ENCODE data around the gene OPRM1. TPM values are rescaled to one million over a fixed set of nuclear protein-coding genes. Genes with fewer than 3 reads are reported as not detected.
"Not testable (repeated sequence)": the region's sequence is repeated elsewhere in the genome, so short reads cannot be mapped to it uniquely, and the experiment has no call there.

OPRM1 gene
- total RNA-seq, 1 experiment from 2014 or later = not detected

DNA sequence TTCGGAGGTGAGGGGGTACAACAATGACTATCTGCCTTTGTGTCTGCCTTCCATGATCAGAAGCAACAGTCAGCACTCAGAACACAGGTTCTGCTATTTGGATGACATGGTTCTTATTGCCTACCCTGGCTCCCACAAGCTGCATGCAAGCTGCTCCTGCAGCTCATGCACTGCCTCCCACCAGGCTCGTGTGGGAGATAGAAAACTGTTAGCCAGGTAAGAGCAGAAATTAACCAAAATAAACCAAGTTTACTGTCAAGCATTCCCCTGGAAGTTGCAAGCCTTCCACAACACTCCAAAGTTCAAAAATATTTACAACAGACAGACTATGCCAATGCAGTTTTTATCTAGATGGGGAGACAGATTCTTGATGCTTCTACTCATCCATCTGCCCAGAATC, 31.0 kb downstream of the OPRM1 start:
- DNase-seq = no peak
- Histone ChIP-seq H3K9me3 (no peaks in the 10 kb centered on the region), H3K36me3 (no peaks in the 10 kb centered on the region), H3K27me3 (no peaks in the 10 kb centered on the region), H3K4me3 (no peak overlapping the region)

DNA sequence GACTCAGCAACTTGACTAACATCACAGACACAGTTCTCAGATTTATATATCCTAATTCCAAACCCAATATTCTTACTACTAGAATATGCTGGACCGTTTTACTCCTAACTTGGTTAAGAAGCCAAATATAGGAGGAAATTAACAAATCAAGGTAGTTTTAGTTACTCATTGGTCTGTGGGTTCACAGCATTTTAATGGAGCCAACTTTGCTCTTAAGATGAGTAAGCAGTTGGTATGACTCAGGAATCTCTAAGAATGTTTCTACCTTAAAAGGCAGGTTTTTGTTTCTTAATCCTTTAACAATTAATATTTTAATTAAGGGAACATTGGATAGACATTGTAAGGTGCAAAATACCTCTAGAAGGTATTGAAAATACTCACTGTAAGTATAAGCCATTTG, 31.6 kb downstream of the OPRM1 start:
- DNase-seq = no peak
- Histone ChIP-seq H3K9me3 (no peaks in the 10 kb centered on the region), H3K27me3 (no peaks in the 10 kb centered on the region), H3K4me3 (no peak overlapping the region), H3K36me3 (no peaks in the 10 kb centered on the region)

DNA sequence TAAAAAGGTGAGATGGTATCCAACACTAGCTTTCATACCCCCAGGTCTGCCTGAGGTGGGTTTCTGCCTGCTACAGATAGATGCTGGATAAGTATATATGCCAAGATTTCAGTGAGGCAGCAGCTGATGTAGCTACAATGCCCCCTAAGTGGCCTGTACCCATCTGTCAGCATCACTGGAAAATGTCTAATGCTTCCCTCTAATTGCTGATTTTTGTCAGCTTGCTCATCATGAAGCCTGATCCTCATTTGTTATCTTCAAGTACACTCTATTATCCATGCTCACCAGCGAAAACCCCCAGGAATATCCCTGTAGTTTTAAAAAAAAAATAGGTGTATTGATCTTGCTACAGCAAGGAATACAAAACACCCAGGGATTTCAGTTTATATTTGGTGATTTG, 32.2 kb downstream of the OPRM1 start:
- H3K27me3 ChIP-seq = no peaks in the 10 kb centered on the region
- H3K9me3 ChIP-seq = no peaks in the 10 kb centered on the region
- no peak for DNase-seq
- H3K36me3 ChIP-seq = no peaks in the 10 kb centered on the region
- no peak overlapping the region for H3K4me3 ChIP-seq

DNA sequence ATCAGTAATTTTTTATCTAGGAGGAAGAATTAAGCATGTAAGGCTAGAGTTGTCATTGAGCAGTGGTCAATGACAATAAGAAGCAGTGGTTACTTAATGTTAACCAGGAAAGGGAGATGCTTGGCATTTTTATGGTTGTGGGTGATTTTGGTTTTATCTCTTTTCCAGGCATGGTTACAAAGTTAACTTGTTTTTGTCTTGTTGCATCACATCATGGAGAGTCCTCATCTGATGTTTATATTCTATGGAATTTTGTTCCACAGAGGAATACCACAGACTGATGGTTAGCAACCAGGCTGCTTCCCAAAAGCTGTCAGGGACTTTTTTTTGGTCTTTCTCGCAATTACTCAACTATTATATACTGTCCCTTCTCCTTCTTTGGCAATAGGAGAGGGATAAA, 32.7 kb downstream of the OPRM1 start:
- H3K9me3 ChIP-seq = no peaks in the 10 kb centered on the region
- H3K4me3 ChIP-seq = no peak overlapping the region
- no peaks in the 10 kb centered on the region for H3K27me3 ChIP-seq
- H3K36me3 ChIP-seq = no peaks in the 10 kb centered on the region
- DNase-seq = no peak

DNA sequence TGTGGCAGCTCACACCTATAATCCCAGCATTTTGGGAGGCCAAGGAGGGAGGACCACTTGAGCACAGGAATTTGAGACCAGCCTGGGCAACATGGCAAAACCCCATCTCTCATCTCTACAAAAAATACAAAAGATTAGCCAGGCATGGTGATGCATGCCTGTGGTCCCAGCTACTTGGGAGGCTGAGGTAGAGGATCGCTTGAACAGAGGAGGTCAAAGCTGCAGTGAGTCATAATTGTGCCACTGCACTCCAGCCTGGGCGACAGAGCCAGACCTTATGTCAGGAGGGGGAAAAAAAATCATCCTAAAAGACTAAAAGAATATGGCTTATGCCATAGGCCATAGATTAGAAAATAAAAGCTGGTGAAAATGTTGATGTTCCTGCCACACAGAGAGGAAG, 39.6 kb downstream of the OPRM1 start:
- DNase-seq = peak; percentile 8
- not testable (repeated sequence) for H3K36me3 ChIP-seq, H3K4me3 ChIP-seq, H3K27me3 ChIP-seq, H3K9me3 ChIP-seq

DNA sequence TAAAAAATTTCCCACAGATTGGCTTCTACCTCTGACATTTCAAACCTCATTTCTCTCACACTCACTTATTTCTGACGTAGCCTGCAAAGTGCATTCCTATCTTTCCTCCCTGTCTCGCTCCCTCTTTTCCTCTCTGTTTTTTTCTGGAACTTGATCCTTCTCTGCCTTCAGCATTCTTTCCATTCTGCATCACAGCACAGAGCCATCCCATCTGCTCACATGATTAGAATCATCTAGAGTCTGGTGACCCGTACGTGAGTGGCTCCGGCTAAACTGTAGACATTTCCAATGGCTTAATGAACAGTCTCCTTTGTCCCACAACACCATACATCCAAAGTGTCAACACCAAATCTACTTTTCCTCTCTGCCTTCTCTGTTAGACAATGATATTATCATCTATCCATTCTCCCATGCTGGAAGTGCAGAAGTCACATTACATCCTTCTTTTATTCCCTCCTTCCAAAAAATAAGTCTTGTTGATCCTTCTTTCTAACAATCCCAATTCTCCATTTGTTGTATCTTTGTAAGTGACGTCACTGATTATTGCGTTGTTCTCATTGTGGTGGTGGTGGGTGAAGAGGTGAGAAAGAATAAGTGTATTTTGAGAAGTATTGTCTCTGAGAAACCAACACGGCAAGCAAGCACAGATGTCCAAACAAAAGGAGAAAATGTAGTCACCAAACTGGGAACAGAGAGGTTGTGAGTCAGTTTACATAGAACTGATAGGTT, 41.6 kb downstream of the OPRM1 start:
- H3K27me3 ChIP-seq = no peaks in the 10 kb centered on the region
- H3K9me3 ChIP-seq = no peaks in the 10 kb centered on the region
- no peak for DNase-seq
- no peak overlapping the region for H3K4me3 ChIP-seq
- H3K36me3 ChIP-seq = no peaks in the 10 kb centered on the region

DNA sequence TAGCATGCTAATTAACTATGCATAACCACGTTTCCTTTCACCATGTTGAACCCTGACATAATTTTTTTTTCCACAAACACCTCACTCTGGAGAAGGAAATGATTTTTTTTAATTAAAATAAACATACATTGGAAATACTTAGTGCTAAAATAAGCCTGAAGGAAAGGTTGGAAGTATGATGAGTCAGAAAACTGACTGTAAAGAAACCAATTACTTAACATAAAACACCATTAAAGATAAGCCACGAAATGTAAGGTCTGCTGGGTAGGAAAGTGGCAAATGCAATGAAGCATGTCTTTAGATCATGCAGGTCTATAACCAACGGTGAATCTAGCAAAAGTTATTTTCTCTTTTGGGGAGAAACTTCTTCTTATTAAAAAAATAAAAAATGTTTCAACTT, 47.5 kb downstream of the OPRM1 start:
- Histone ChIP-seq H3K4me3 (no peak overlapping the region), H3K36me3 (no peaks in the 10 kb centered on the region), H3K9me3 (no peaks in the 10 kb centered on the region; the same call in 1 of the 2 replicates), H3K27me3 (no peaks in the 10 kb centered on the region)
- no peak for DNase-seq

DNA sequence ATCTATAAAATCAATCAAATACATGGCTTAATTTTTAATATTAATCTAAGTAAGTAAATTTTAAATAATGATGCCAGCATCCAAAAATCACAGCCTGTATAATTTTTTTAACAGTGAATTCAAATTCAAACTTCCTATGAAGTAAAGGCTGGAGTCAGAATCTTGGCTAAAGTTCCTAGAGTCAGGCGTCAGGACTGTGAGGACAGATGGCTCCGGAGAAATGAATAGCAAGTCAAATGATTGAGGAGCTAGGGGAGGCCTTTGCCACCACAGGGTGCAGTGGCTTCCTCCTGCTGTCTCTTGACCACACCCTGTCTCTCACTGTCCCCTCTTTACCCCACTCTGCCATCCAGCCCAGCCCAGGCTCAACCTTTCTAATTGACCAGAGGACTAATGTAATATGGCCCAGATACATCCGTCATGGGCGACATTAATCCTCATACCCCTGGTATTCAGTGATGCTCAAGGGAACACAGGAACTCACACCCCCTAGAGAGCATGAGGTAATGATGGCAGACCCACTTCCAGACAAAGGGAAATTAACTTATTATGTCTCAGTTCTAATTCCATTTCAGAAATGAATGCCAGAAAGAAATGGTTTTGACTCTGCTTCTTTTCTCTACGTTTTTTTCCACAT, 53.4 kb downstream of the OPRM1 start:
- Histone ChIP-seq H3K27me3 (no peaks in the 10 kb centered on the region), H3K4me3 (no peak overlapping the region), H3K36me3 (no peaks in the 10 kb centered on the region), H3K9me3 (no peaks in the 10 kb centered on the region; the same call in 1 of the 2 replicates)
- DNase-seq = no peak

DNA sequence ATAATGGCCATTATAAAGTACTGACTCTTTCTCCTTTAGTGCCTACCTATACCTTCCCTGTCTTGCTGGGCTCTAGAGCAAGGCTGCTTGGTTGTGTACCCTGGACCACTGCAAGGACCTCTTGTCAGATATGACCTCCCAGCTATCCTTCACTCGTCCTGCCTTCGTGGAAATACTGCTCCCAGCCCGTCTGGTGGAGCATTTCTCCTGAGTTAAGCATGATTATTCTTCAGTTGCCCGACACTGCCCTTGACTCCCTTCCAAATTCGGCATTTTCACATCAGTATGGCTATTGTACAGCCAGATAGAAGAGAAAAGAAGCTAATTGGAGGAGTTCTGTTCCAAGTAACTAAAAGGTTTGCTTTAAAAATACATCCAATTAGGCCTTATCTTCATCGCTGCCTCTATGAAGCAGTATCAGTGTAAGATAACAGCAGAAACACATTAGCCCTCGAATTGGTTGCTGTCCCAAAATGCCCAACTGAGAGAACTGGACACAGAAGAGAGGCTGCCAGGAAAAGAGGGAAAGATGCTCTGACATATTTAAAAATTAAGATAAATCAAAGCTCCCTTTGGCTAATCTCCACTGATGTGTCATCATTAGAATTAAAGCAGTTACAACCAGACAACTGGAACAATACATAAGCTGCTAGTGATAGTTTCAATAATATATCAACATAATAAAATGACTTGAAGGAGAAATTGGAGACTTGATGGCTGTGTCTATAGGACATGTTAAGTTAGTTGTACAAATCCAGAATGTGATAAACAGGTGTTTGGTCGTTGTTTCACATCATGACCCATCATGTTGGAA, 54.4 kb downstream of the OPRM1 start:
- Histone ChIP-seq H3K36me3 (no peaks in the 10 kb centered on the region), H3K4me3 (no peak overlapping the region), H3K9me3 (no peaks in the 10 kb centered on the region; the same call in 1 of the 2 replicates), H3K27me3 (no peaks in the 10 kb centered on the region)
- DNase-seq = no peak

DNA sequence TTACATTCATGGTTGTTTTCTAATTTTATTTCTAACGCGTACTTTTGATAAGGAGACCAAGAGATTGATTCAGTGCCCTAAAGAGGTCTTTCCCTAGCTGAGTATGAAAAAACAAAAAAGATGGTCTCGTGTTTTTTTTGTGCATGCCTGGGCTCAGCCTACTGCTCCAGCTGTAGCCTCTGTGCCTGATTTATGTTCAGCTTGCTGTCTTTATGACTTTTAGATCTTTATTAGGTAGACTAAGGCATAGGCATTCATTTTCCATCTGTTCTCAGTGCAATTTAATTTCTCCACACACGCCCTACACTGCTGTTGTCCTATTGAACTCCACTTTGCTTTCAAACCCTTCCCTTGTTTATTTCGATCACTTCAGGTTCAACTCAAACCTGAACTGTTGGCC, 56.5 kb downstream of the OPRM1 start:
- Histone ChIP-seq H3K4me3 (no peak overlapping the region), H3K36me3 (no peaks in the 10 kb centered on the region), H3K27me3 (no peaks in the 10 kb centered on the region), H3K9me3 (no peaks in the 10 kb centered on the region; the same call in 1 of the 2 replicates)
- no peak for DNase-seq

DNA sequence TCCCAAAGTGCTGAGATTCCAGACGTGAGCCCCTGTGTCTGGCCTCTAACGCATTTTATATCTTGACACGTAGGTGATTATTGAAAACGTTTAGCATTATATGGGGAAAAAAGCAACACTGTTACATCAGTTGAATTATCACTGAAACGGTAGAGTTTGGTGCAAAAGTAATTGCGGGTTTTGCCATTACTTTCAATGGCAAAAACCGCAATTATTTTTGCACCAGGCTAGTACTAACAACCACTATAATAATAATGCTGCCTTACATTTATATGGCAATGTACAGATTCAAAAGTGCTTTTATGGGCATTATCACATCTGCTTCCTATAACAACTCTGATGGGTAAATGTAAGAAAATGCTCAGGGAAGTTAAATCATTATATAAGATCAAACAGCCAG, 57.3 kb downstream of the OPRM1 start:
- Histone ChIP-seq H3K4me3 (no peak overlapping the region), H3K36me3 (no peaks in the 10 kb centered on the region), H3K27me3 (no peaks in the 10 kb centered on the region), H3K9me3 (no peaks in the 10 kb centered on the region)
- DNase-seq = no peak

DNA sequence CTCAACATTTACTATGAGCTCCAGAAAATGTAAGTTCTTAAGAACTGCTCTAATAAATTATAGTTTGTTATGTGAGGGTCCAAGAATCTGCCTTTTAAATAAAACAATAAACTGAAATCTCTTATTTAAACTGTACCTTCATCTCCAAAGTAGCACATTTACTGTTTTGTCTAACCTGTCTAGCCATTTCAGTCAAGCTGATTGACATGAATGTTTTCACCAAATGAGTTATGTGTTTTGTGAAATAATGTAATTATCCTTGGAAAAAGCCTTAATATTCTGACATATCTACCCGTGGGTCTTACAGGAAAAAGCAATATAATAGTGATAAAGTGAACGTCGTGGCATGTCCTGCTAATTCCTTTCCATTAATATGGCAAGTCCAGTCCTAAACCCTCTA, 57.8 kb downstream of the OPRM1 start:
- Histone ChIP-seq H3K4me3 (no peak overlapping the region), H3K36me3 (no peaks in the 10 kb centered on the region), H3K27me3 (no peaks in the 10 kb centered on the region), H3K9me3 (no peaks in the 10 kb centered on the region)
- DNase-seq = no peak

DNA sequence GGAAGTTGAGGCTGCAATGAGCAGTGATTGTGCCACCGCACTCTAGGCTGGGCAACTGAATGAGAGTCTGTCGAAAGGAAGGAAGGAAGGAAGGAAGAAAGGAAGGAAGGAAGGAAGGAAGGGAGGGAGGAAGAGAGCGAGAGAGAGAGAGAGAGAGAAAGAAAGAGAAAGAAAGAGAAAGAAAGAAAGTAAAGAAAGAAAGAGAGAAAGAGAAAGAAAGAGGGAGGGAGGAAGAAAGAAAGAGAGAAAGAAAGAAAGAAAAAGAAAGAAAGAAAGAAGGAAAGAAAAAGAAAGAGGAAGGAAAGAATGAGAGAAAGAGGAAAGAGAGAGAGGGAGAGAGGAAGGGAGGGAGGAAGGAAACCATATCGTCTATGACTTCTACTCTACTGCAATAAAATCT, 60.2 kb downstream of the OPRM1 start:
- H3K36me3 ChIP-seq = no peaks in the 10 kb centered on the region
- H3K4me3 ChIP-seq = no peak overlapping the region
- H3K27me3 ChIP-seq = no peaks in the 10 kb centered on the region
- no peak for DNase-seq
- H3K9me3 ChIP-seq = no peaks in the 10 kb centered on the region

DNA sequence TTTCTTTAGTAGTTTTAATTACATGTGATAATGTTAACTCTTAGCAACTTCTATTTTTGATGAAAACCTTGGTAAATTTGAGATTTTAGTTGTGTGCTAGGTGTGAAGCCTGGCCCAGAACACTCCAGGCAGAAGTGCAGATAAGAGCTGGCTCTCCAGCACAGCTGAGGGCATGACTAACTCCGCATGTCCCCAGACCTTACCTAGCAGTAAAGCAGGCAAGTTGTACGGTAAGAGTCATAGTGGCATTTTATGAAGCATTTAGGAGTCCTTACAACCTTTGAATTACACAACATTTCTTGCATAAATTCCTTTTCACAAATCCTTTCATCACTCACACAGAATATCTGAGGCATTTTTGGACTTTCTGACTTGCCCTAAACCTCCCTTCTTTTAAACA, 67.2 kb downstream of the OPRM1 start:
- no peak for DNase-seq
- Histone ChIP-seq H3K4me3 (no peak overlapping the region), H3K9me3 (no peaks in the 10 kb centered on the region), H3K36me3 (no peaks in the 10 kb centered on the region), H3K27me3 (no peaks in the 10 kb centered on the region)

DNA sequence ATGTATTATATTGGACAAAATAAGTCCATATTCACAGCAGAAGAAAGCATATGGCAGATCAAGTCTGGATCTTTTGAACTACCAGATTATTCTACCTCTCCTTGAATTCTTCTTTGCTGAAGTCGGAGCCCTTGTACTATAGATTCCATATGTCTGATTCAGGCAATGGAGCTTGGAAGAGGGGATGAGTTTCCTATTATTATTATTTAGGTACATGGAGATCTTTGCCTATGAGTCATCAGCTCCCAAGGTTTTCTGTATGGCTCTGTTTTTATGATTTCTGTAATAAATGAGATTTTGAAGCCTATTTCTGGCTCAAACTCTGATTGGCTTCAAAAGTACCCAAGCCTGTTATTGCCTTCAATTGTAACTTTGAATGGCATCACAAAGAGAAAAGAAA, 72.0 kb downstream of the OPRM1 start:
- Histone ChIP-seq H3K36me3 (no peaks in the 10 kb centered on the region), H3K9me3 (no peaks in the 10 kb centered on the region), H3K27me3 (no peaks in the 10 kb centered on the region), H3K4me3 (no peak overlapping the region)
- no peak for DNase-seq

DNA sequence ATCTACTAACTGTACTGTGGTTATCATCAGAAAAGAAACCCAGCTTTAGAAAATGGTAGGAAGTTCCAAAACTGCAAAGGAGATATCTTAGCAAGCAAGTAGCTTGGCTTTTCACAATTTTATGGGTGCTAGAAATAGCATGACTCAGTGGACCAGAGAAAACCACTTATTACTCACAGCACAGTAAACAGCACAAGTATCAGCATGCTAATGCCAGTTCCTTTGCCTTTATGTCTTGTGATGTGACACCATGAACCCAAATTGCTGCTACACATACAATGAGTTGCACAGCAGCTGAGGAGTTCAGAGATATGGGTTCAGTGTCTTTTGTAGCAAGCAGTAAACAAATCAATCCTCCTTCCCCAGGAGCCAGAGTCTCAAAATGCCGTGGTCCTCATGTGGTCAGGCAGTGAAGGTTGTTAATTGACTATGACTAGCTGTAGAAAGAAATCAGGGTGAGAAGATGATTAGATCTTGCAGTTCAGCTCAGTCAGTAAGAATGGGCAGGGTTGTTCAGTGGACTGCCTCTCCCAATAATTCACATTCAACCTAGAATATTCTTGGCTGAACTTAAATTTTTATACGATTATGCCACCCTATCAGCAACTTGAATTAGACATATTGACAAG, 73.3 kb downstream of the OPRM1 start:
- no peaks in the 10 kb centered on the region for H3K27me3 ChIP-seq
- no peak for DNase-seq

DNA sequence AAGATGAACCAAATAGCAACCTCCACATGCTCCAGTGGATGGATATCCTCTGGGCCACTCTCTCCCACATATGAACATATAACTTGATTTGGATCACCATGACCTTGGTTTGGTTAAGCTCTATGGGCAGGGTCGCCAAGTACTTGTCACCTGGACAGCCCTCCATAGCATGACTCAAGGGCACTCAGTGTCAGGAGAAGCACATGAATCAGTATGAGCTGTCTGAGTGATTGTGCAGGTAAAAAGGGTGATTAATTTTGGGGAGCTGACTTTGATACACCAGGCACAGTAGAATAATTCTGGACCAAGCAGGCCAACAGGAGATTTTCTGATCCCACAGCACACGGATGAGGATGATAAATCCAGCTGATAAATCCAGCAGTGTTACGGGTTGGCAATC, 74.4 kb downstream of the OPRM1 start:
- no peaks in the 10 kb centered on the region for H3K36me3 ChIP-seq
- no peak overlapping the region for H3K4me3 ChIP-seq
- no peaks in the 10 kb centered on the region for H3K9me3 ChIP-seq
- DNase-seq = no peak
- no peaks in the 10 kb centered on the region for H3K27me3 ChIP-seq

More for the DNA sequence above, 73.3 kb downstream of the OPRM1 start:
- H3K9me3 ChIP-seq = no peaks in the 10 kb centered on the region
- H3K36me3 ChIP-seq = no peaks in the 10 kb centered on the region
- no peak overlapping the region for H3K4me3 ChIP-seq

All from MG63 (cell line).